ENCODE measurements around the gene TRAF7.

The TRAF7 gene

DNA sequence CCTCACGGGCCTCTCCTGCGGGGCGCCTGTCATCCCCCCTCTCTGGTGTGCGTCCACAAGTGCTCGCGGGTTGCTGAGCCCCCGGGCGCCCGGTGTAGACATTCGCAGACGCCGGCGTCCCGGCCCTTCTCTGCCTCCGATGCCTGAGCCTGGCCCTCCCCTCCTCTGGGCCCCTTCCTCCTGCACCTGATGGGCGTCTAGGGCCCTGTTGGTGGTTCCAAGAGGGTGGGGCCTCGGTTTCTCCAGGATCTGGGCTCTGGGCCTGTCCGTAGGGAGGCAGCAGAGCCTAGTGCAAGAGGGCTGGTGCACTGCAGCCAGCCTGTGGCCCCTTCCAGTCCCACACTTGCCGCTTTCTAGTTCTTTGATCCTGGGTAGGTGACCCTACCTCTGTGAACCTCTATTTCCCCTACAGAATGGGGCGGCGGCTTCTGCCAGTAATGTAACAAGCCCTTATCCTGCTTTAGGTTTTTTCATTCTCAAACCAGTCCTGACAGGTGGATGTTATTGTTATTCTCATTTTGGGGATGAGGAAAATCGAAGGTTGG, 68.4 kb downstream of the TRAF7 start:
- DNase-seq (ENCODE audit: low spot score): peak; percentile 48

GRCh38 chr16:2226245-2226793, 70.7 kb downstream of the TRAF7 start:
- no peak for DNase-seq (ENCODE audit: low spot score)

DNA sequence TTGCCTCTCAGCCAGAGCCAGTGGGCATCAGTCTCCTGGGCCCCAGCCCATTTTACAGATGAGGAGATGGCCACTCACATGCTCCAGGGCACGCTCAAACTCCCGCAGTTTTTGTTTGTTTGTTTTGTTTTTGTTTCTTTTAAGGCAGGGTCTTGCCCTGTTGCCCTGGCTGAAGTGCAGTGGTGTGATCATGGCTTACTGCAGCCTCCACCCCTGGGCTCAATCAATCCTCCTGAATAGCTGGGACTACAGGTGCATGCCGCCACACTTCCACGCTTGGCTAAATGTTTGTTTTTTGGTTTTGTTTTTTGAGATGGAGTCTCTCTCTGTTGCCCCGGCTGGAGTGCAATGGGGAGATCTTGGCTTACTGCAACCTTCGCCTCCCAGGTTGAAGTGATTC, 71.3 kb downstream of the TRAF7 start:
- DNase-seq (ENCODE audit: low spot score): no peak
